Activated T-cell treated with anti-CD3 and anti-CD28 coated beads, Interleukin-2, amount 50 U/mL, for 24 hours (primary cell): ENCODE data around the gene CENPF.
A peak's percentile ranks its signal among the peaks of the same experiment; 100 is the strongest.

Experiments used
- DNase-seq: peaks from one replicate; pipeline ENCODE4 v3.0.0-alpha.2; 2020
- H3K27ac Mint-ChIP-seq: 2 replicates; pipeline ENCODE4 v1.8.0; 2020; ENCODE audit warnings: mild to moderate bottlenecking, mixed read lengths
- H3K27me3 Mint-ChIP-seq: 2 replicates; pipeline ENCODE4 v1.8.0; 2020; ENCODE audit warnings: mixed read lengths
- H3K36me3 Mint-ChIP-seq: 2 replicates; pipeline ENCODE4 v1.8.0; 2020; ENCODE audit warnings: low read depth, mixed read lengths
- H3K4me1 Mint-ChIP-seq: 2 replicates; pipeline ENCODE4 v1.8.0; 2020; ENCODE audit warnings: low read depth, mixed read lengths
- H3K4me3 Mint-ChIP-seq: 2 replicates; pipeline ENCODE4 v1.8.0; 2020; ENCODE audit warnings: mild to moderate bottlenecking, moderate library complexity, mixed read lengths
- H3K9me3 Mint-ChIP-seq: 2 replicates; pipeline ENCODE4 v1.8.0; 2020; ENCODE audit warnings: mixed read lengths

The CENPF gene

GRCh38 chr1:214633686-214634085, 30.7 kb downstream of the CENPF start:
- Mint-ChIP-seq H3K4me1 (peaks cover 34% of the 10 kb centered on the region), H3K36me3 (peaks cover 74% of the 10 kb centered on the region)

DNA sequence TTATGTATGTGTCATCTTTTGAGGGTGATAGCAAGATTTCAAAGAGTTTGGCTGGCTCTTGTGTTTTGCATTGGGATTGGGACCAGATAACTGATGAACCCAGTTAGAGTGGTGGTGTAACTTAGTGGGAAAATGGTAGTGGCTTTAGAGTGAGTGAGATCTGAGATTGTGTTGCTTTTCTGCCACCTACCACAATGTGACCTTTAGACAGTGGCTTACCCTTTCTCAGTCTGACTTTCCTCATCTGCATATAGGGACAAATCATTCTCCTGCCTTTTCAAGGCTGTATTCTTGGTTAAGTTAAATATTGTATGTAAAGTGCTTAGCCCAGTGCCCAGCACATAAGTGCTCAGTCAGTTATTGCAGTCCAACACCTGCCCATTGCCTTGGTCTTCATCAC, 31.3 kb downstream of the CENPF start:
- DNase-seq, result no peak
- Mint-ChIP-seq H3K27me3 (no peaks in the 10 kb centered on the region), H3K36me3 (peaks cover 68% of the 10 kb centered on the region), H3K4me1 (peaks cover 40% of the 10 kb centered on the region), H3K27ac (no peak overlapping the region), H3K9me3 (no peaks in the 10 kb centered on the region), H3K4me3 (no peak overlapping the region)

More at GRCh38 chr1:214633686-214634085, 30.7 kb downstream of the CENPF start:
- H3K9me3 Mint-ChIP-seq, result no peaks in the 10 kb centered on the region
- H3K27me3 Mint-ChIP-seq, result no peaks in the 10 kb centered on the region
- no peak overlapping the region for H3K27ac Mint-ChIP-seq
- no peak for DNase-seq
- H3K4me3 Mint-ChIP-seq, result no peak overlapping the region

- H3K36me3 Mint-ChIP-seq, result peaks cover 62% of the 10 kb centered on the region
- no peak overlapping the region for H3K4me3 Mint-ChIP-seq
- no peak overlapping the region for H3K27ac Mint-ChIP-seq
- H3K9me3 Mint-ChIP-seq, result no peaks in the 10 kb centered on the region
- no peaks in the 10 kb centered on the region for H3K27me3 Mint-ChIP-seq
- peaks cover 43% of the 10 kb centered on the region for H3K4me1 Mint-ChIP-seq
- DNase-seq, result no peak
Observed at GRCh38 chr1:214635086-214635485, 32.1 kb downstream of the CENPF start.

- H3K27me3 Mint-ChIP-seq, result no peaks in the 10 kb centered on the region
Observed at GRCh38 chr1:214635506-214635905, 32.5 kb downstream of the CENPF start.

DNA sequence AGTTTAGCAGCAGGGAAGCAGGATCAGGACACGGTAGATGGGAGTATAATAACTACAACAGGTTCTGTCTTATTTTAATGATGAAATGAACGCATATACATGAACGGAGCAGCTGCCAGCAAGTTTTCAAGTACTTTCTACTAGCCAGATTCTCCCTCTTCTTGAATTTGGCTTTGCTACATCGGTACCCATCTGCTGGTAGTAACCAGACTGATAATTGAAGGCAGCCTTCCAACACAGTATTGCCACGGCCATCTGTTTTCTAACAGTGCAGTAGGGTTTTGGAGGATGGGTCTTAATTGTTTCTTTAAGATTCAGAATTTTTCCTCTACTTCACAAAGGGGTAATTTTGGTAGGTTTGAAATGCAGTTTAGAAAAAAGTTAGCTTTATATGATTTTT, 33.4 kb downstream of the CENPF start:
- Mint-ChIP-seq H3K4me3 (no peak overlapping the region), H3K27me3 (no peaks in the 10 kb centered on the region), H3K9me3 (no peaks in the 10 kb centered on the region), H3K36me3 (peaks cover 49% of the 10 kb centered on the region), H3K4me1 (peaks cover 43% of the 10 kb centered on the region), H3K27ac (no peak overlapping the region)
- no peak for DNase-seq

More at GRCh38 chr1:214635506-214635905, 32.5 kb downstream of the CENPF start:
- Mint-ChIP-seq H3K27ac (no peak overlapping the region), H3K4me3 (no peak overlapping the region), H3K4me1 (peaks cover 43% of the 10 kb centered on the region), H3K36me3 (peaks cover 57% of the 10 kb centered on the region), H3K9me3 (no peaks in the 10 kb centered on the region)
- no peak for DNase-seq

DNA sequence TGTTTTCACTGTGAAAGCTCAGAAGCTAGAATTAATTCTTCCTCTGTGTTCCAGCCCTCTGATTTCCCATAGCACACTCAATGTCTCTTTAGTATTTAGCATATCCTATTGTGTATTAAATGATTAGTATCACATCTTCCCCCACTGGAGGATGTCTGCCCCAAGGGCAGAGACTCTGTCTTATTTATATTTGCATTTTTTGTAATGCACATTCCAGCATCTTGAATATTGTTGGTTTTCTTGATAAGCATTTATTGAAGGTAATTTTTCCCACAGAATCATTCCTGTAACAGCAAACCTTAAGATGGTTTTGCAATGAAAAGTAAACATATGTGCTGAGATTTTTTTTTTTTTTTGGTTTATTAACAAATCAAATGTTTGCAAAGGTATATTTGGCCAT, 34.1 kb downstream of the CENPF start:
- Mint-ChIP-seq H3K27ac (no peak overlapping the region), H3K4me3 (no peak overlapping the region), H3K36me3 (peaks cover 43% of the 10 kb centered on the region), H3K27me3 (no peaks in the 10 kb centered on the region), H3K4me1 (peaks cover 38% of the 10 kb centered on the region), H3K9me3 (no peaks in the 10 kb centered on the region)
- no peak for DNase-seq

DNA sequence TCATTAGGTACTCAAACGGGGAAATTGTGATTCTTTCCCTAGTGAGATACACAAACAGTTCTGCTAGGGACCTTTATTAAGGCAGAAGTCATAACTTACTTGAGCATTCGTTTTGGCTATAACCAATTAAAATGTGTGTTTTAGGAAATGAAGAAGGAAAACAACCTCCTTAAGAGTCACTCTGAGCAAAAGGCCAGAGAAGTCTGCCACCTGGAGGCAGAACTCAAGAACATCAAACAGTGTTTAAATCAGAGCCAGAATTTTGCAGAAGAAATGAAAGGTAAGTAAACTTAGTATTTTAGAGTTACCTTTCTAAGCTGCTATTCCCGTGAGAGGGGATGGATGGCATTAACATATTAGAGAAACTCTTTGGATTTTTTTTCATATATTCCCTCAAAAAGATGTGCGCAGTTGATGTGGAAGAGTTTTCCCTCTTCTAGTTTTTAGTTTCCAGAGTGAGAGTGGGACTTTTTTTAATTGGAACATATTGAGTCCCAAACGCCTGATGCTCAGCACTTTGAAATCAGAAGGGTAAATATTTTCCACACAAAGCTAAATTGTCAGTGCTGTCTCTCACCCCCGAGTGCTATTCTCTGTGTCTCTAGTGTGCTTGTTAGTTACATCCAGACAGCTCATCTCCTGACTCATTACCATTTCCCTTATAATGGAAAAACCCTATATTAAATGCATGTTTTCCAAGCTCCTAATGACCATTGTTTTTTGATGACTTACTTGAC, 34.9 kb downstream of the CENPF start:
- Mint-ChIP-seq H3K27me3 (no peaks in the 10 kb centered on the region), H3K9me3 (no peaks in the 10 kb centered on the region), H3K4me3 (no peak overlapping the region), H3K4me1 (peaks cover 34% of the 10 kb centered on the region), H3K36me3 (peaks cover 35% of the 10 kb centered on the region), H3K27ac (peak overlapping the region; percentile 38)
- no peak for DNase-seq

DNA sequence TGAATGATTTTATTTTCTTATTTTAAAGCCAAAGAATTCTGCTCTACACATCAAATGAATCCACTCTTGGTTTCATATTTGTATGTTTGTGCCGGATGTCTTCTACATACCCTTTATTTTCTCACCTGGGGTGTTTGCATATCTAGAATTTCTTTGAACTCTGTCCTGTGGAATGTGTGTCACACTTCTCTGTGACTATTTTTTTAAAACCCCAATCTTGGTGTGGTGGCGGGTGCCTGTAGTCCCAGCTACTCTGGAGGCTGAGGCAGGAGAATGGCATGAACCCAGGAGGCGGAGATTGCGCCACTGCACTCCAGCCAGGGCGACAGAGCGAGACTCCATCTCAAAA, 35.4 kb downstream of the CENPF start:
- Mint-ChIP-seq H3K27ac (peak overlapping the region; percentile 38), H3K36me3 (peaks cover 30% of the 10 kb centered on the region), H3K4me3 (no peak overlapping the region), H3K4me1 (peaks cover 34% of the 10 kb centered on the region), H3K27me3 (no peaks in the 10 kb centered on the region), H3K9me3 (no peaks in the 10 kb centered on the region)
- no peak for DNase-seq

GRCh38 chr1:214638997-214639396, 36.0 kb downstream of the CENPF start:
- Mint-ChIP-seq H3K27ac (peak overlapping the region; percentile 38), H3K36me3 (peaks cover 30% of the 10 kb centered on the region), H3K9me3 (no peaks in the 10 kb centered on the region), H3K4me1 (peaks cover 31% of the 10 kb centered on the region), H3K4me3 (no peak overlapping the region), H3K27me3 (no peaks in the 10 kb centered on the region)
- DNase-seq, result no peak

DNA sequence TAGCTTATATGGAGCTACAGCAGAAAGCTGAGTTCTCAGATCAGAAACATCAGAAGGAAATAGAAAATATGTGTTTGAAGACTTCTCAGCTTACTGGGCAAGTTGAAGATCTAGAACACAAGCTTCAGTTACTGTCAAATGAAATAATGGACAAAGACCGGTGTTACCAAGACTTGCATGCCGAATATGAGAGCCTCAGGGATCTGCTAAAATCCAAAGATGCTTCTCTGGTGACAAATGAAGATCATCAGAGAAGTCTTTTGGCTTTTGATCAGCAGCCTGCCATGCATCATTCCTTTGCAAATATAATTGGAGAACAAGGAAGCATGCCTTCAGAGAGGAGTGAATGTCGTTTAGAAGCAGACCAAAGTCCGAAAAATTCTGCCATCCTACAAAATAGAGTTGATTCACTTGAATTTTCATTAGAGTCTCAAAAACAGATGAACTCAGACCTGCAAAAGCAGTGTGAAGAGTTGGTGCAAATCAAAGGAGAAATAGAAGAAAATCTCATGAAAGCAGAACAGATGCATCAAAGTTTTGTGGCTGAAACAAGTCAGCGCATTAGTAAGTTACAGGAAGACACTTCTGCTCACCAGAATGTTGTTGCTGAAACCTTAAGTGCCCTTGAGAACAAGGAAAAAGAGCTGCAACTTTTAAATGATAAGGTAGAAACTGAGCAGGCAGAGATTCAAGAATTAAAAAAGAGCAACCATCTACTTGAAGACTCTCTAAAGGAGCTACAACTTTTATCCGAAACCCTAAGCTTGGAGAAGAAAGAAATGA, 37.6 kb downstream of the CENPF start:
- no peak for DNase-seq
- Mint-ChIP-seq H3K9me3 (no peaks in the 10 kb centered on the region), H3K4me3 (no peak overlapping the region), H3K4me1 (peaks cover 26% of the 10 kb centered on the region), H3K27ac (no peak overlapping the region), H3K36me3 (peaks cover 33% of the 10 kb centered on the region), H3K27me3 (no peaks in the 10 kb centered on the region)

DNA sequence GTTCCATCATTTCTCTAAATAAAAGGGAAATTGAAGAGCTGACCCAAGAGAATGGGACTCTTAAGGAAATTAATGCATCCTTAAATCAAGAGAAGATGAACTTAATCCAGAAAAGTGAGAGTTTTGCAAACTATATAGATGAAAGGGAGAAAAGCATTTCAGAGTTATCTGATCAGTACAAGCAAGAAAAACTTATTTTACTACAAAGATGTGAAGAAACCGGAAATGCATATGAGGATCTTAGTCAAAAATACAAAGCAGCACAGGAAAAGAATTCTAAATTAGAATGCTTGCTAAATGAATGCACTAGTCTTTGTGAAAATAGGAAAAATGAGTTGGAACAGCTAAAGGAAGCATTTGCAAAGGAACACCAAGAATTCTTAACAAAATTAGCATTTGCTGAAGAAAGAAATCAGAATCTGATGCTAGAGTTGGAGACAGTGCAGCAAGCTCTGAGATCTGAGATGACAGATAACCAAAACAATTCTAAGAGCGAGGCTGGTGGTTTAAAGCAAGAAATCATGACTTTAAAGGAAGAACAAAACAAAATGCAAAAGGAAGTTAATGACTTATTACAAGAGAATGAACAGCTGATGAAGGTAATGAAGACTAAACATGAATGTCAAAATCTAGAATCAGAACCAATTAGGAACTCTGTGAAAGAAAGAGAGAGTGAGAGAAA, 38.4 kb downstream of the CENPF start:
- Mint-ChIP-seq H3K27me3 (no peaks in the 10 kb centered on the region), H3K4me1 (peaks cover 26% of the 10 kb centered on the region), H3K9me3 (no peaks in the 10 kb centered on the region), H3K4me3 (no peak overlapping the region), H3K36me3 (peaks cover 36% of the 10 kb centered on the region), H3K27ac (no peak overlapping the region)
- DNase-seq, result no peak

GRCh38 chr1:214643030-214643429, 40.0 kb downstream of the CENPF start:
- Mint-ChIP-seq H3K36me3 (peaks cover 34% of the 10 kb centered on the region), H3K27me3 (no peaks in the 10 kb centered on the region), H3K27ac (no peak overlapping the region), H3K4me3 (no peak overlapping the region), H3K9me3 (no peaks in the 10 kb centered on the region), H3K4me1 (peaks cover 15% of the 10 kb centered on the region)
- no peak for DNase-seq

DNA sequence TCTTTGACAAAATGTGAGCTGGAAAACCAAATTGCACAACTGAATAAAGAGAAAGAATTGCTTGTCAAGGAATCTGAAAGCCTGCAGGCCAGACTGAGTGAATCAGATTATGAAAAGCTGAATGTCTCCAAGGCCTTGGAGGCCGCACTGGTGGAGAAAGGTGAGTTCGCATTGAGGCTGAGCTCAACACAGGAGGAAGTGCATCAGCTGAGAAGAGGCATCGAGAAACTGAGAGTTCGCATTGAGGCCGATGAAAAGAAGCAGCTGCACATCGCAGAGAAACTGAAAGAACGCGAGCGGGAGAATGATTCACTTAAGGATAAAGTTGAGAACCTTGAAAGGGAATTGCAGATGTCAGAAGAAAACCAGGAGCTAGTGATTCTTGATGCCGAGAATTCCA, 42.7 kb downstream of the CENPF start:
- H3K27me3 Mint-ChIP-seq, result no peaks in the 10 kb centered on the region
- no peak for DNase-seq
- no peak overlapping the region for H3K4me3 Mint-ChIP-seq
- no peak overlapping the region for H3K27ac Mint-ChIP-seq
- peaks cover 52% of the 10 kb centered on the region for H3K36me3 Mint-ChIP-seq
- no peaks in the 10 kb centered on the region for H3K9me3 Mint-ChIP-seq
- no peaks in the 10 kb centered on the region for H3K4me1 Mint-ChIP-seq

DNA sequence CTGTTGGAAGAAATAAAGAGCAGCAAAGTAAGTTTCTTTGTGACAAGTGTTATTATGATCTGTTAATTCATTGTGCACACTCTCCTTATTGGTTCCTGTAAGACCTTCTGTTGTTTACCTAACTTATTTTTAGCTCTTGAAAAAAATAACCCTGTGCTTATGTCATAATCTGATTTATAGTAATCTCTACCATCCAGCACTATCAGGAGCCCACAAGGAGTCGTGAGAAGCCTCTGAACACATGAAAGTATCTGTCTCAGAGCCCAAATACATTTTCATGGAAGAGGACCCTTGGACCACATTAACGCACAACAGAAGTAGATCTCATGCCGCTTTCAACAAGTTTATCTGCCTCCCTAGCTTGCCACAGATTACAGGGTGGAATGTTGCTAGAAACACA, 45.8 kb downstream of the CENPF start:
- no peak for DNase-seq
- H3K9me3 Mint-ChIP-seq, result no peaks in the 10 kb centered on the region
- no peak overlapping the region for H3K27ac Mint-ChIP-seq
- no peaks in the 10 kb centered on the region for H3K4me1 Mint-ChIP-seq
- H3K27me3 Mint-ChIP-seq, result no peaks in the 10 kb centered on the region
- peaks cover 71% of the 10 kb centered on the region for H3K36me3 Mint-ChIP-seq
- no peak overlapping the region for H3K4me3 Mint-ChIP-seq

GRCh38 chr1:214649607-214650006, 46.6 kb downstream of the CENPF start:
- Mint-ChIP-seq H3K4me1 (no peaks in the 10 kb centered on the region), H3K4me3 (no peak overlapping the region), H3K36me3 (peaks cover 72% of the 10 kb centered on the region), H3K27ac (no peak overlapping the region), H3K9me3 (no peaks in the 10 kb centered on the region), H3K27me3 (no peaks in the 10 kb centered on the region)
- no peak for DNase-seq
